Testis (tissue), 3 donors: Measurements from ENCODE around the gene TRIO. TPM values are rescaled to one million over a fixed set of nuclear protein-coding genes. Genes with fewer than 3 reads are reported as not detected.

Experiments
- DNase-seq: peaks from one replicate; pipeline ENCODE4 v3.0.0-alpha.2; 2019
- H3K27ac ChIP-seq, 2 donors: fragments of 200-600 bp; sonication (generic); one replicate each; pipeline ENCODE4 v1.5.1; 2019
- H3K27me3 ChIP-seq: fragments of 200-600 bp; sonication (generic); one replicate; pipeline ENCODE4 v1.5.1; 2019
- H3K36me3 ChIP-seq: fragments of 200-600 bp; sonication (generic); one replicate; pipeline ENCODE4 v1.5.1; 2017; ENCODE audit warnings: low read depth; ENCODE audit errors: missing control alignments
- H3K4me1 ChIP-seq: fragments of 200-600 bp; sonication (generic); one replicate; pipeline ENCODE4 v1.5.1; 2019
- H3K4me3 ChIP-seq, 2 donors: fragments of 200-600 bp; sonication (generic); one replicate each; pipeline ENCODE4 v1.5.1; 2017 to 2019
- H3K9me3 ChIP-seq: fragments of 200-600 bp; sonication (generic); one replicate; pipeline ENCODE4 v1.5.1; 2017
- POLR2A ChIP-seq: fragments of 450-650 bp; IDR thresholded peaks from one replicate; pipeline ENCODE4 v1.6.1; 2017; ENCODE audit warnings: antibody characterized with exemption, mild to moderate bottlenecking, moderate library complexity
- WGBS, 2 donors: methylation state at CpG; one replicate each; pipeline ENCODE4 v1.1.5; 2018; 5-methylcytosine and 5-hydroxymethylcytosine counted together
- intact Hi-C: fragments of 100-400 bp; cut with DNase I; formaldehyde crosslinking; loops from one replicate; pipeline ENCODE4 v1.15.1; 2023; ENCODE audit warnings: low total_unique reads
- polyA plus RNA-seq: library from polyadenylated mRNA; stranded (reverse); fragments of 350-450 nt; fragmentation: Illumina TruSeq; extraction: RNeasy Lipid Tissue Mini Kit (QIAGEN cat#74804); gene quantifications from one replicate; pipeline ENCODE4 v1.2.3, GENCODE V29; 2014; ENCODE audit warnings: low read depth, low replicate concordance; ENCODE audit not compliant: insufficient read depth
- total RNA-seq, 2 donors: library from RNA; depleted of rRNA; stranded (reverse); fragments of >200 nt; gene quantifications; one replicate each; pipeline ENCODE4 v1.2.3, GENCODE V29; 2016
- TF ChIP-seq, protein P1 (sequence below), 3 experiments: fragments of 450-650 bp in 2 of 3; fragments of 200-600 bp in 1 of 3; sonication (generic) in 1 of 3; IDR thresholded peaks; one replicate each; pipeline ENCODE4 v1.5.1; 2016 to 2019; ENCODE audit warnings: antibody characterized with exemption in 3 of 3, mild to moderate bottlenecking in 2 of 3, moderate library complexity in 1 of 3

TRIO gene
- total and polyA plus RNA-seq, 3 donors from 2014 or later = 47.2 to 295 (median 249) TPM

DNA sequence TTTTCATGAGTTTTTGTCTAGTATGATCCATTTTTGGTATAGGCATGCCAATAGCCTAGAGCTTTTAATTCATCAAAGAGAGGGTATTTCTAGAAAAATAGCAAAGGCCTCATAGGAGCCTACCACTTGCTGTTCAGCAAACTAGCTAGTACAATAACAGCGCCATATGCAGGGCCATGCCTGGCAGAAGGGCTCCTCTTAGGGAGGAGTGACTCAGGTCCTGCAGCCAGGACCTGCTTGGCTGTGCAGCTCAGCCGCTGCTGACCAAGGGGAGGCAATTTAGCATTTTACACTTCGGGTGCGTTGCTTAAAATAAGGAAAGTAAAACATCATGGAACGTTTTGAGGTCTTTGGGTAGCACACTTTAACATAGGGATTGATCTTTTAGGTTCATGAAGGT, 100.6 kb downstream of the TRIO start:
- no peak for DNase-seq
- Histone ChIP-seq H3K27me3 (no peaks in the 10 kb centered on the region), H3K36me3 (no peaks in the 10 kb centered on the region), H3K9me3 (no peaks in the 10 kb centered on the region), H3K4me1 (no peaks in the 10 kb centered on the region), H3K4me3 (no peak overlapping the region), H3K27ac (no peak overlapping the region)
- no peak for TF ChIP-seq POLR2A
- TF ChIP-seq, protein P1, sequence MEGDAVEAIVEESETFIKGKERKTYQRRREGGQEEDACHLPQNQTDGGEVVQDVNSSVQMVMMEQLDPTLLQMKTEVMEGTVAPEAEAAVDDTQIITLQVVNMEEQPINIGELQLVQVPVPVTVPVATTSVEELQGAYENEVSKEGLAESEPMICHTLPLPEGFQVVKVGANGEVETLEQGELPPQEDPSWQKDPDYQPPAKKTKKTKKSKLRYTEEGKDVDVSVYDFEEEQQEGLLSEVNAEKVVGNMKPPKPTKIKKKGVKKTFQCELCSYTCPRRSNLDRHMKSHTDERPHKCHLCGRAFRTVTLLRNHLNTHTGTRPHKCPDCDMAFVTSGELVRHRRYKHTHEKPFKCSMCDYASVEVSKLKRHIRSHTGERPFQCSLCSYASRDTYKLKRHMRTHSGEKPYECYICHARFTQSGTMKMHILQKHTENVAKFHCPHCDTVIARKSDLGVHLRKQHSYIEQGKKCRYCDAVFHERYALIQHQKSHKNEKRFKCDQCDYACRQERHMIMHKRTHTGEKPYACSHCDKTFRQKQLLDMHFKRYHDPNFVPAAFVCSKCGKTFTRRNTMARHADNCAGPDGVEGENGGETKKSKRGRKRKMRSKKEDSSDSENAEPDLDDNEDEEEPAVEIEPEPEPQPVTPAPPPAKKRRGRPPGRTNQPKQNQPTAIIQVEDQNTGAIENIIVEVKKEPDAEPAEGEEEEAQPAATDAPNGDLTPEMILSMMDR (IDR thresholded peaks at IDR 0.05) = no peak
- 92% methylated on average over 5 of the region's 5 CpGs for WGBS, 2 donors
- intact Hi-C loops = no loop called here

DNA sequence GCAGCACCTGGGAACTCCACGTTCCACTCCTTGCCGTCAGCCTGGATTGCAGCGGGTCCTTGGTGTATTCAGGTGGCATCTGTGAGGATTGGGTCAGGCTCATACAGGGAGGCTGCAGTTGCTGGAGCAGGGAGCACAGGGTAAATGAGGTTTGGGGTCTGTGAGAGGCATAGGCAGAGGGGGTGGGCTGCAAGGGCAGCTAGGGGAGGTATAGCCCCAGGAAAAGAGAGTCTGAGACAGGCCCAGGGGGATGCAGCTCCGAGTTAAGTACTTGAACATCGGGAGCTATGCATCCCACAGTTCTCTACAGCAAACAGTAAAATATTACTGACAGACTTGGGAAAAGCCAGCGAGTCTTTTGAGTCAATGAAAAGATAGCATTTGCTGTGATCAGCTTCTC, 101.6 kb downstream of the TRIO start:
- no peaks in the 10 kb centered on the region for H3K36me3 ChIP-seq
- DNase-seq = no peak
- WGBS, 2 donors = 74 to 80% methylated on average over 6 of the region's 6 CpGs
- H3K9me3 ChIP-seq = no peaks in the 10 kb centered on the region
- no peak for TF ChIP-seq POLR2A
- TF ChIP-seq, protein P1 (IDR thresholded peaks at IDR 0.05) = no peak
- H3K27ac ChIP-seq = no peak overlapping the region
- H3K4me1 ChIP-seq = peaks cover 1% of the 10 kb centered on the region
- H3K27me3 ChIP-seq = no peaks in the 10 kb centered on the region
- intact Hi-C loops = no loop called here
- no peak overlapping the region for H3K4me3 ChIP-seq

DNA sequence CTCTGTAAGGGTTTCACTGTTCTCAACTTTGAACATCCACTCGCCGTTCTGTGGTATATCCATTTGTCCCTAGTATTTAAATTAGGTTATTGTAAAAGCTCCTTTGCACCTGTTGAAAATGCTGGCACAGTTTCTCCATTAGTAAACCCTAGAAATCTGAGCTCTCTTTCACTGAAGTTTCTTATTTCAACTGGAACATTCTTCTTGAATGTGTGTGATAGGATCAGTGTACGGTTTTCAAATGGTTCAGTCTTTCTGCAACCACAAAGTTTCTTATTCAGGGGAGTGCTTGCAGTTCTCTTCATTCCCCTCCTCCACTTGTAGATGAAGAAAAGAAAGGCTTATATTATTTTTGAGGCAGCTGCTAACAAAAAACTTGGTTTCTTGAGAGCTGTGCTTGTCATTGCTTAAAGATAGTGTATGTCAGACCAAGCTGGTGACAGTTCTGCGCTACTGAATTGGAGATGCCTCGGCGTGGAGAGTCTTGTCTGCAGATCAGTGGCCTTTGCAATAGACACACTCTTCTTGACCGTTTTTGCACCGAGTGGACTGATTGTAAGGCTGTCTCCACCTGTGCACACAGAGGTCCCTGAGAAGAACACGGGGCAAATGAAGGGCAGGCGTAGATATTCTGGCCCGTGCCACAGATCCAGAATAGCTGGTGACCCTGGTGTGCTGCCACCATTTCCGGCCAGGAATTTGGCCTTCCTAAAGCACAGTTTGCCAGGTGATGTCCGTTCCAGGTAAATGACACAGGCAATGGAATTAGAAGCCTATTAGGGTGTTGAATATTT, 102.2 kb downstream of the TRIO start:
- intact Hi-C loops = no loop called here
- TF ChIP-seq, protein P1 (IDR thresholded peaks at IDR 0.05) = no peak
- TF ChIP-seq POLR2A = no peak
- Histone ChIP-seq H3K4me3 (no peak overlapping the region), H3K4me1 (peaks cover 8% of the 10 kb centered on the region), H3K27ac (no peak overlapping the region), H3K9me3 (no peaks in the 10 kb centered on the region), H3K36me3 (no peaks in the 10 kb centered on the region), H3K27me3 (no peaks in the 10 kb centered on the region)
- DNase-seq = no peak
- WGBS, 2 donors = 72 to 84% methylated on average over 13 of the region's 13 CpGs

DNA sequence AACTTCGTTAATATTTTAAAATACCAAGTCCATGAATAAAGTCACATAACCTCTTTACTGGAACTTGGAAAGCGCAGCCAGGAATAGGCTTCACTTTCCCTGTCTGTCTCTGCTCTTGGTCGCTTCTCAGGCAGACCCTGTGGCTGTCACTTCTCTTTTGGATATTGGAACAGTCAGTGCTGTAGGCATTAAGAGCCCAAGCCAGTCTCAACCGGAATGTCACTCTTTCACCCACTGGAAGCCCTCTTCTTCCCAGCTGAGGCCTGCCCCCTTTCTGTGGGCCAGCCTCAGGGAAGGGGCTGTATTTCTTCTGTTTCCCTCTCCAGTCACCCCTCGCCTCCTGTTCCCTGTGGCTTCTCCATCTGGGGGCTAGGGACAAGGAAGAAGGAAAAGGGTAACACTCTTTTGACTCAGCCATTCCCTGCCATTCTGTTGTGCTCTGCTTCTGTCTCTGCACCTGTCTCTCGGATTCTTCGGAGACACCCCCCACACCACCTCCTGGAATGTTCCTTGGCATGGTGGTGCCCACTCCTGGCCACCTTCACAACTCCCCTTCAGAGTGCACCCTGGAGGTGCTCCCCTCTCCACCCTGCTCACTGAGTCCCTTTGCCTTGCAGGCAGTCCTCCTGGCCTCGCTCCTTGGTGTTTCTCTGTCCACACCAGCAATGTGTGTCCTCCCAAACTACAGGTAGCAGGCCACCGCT, 103.4 kb downstream of the TRIO start:
- intact Hi-C loops = no loop called here
- DNase-seq = no peak
- Histone ChIP-seq H3K9me3 (no peaks in the 10 kb centered on the region), H3K4me1 (peaks cover 10% of the 10 kb centered on the region), H3K27ac (no peak overlapping the region), H3K27me3 (no peaks in the 10 kb centered on the region), H3K4me3 (no peak overlapping the region), H3K36me3 (no peaks in the 10 kb centered on the region)
- 87 to 90% methylated on average over 7 to 9 of the region's 9 CpGs for WGBS, 2 donors
- no peak for TF ChIP-seq POLR2A
- TF ChIP-seq, protein P1 (IDR thresholded peaks at IDR 0.05) = no peak
